DOHH2 (cell line): ENCODE results near the gene BIRC3.

Source experiments
- EZH2phosphoT487 ChIP-seq: fragments of 200-600 bp; sonication (generic); IDR thresholded peaks from 2 replicates; pipeline ENCODE4 v1.6.1; 2017; ENCODE audit warnings: borderline replicate concordance, mild to moderate bottlenecking, antibody characterized with exemption, low read length, moderate library complexity, mixed read lengths
- TF ChIP-seq, protein P1 (sequence below): fragments of 200-600 bp; sonication (generic); IDR thresholded peaks from one replicate; pipeline ENCODE4 v1.5.1; 2014; ENCODE audit warnings: antibody characterized with exemption, mild to moderate bottlenecking, low read depth, low read length; ENCODE audit not compliant: poor library complexity, severe bottlenecking

DNA sequence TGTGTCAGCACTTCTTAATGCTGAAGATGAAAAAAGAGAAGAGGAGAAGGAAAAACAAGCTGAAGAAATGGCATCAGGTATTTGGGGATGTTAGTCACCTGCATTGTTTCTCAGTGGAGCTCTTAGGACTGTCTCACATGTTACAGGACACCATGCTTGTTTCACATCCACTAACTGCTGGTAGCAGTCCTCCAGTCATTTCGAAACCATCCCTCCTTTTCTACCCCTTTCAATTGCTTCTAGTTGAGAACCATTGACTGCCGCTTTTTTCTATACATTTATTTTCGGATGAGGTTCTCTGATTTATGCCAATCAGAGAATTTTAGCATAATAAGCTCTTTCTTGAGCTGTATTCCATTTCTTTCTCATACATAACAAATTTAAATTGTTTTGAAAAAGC, 51.2 kb downstream of the BIRC3 start:
- TF ChIP-seq, protein P1, sequence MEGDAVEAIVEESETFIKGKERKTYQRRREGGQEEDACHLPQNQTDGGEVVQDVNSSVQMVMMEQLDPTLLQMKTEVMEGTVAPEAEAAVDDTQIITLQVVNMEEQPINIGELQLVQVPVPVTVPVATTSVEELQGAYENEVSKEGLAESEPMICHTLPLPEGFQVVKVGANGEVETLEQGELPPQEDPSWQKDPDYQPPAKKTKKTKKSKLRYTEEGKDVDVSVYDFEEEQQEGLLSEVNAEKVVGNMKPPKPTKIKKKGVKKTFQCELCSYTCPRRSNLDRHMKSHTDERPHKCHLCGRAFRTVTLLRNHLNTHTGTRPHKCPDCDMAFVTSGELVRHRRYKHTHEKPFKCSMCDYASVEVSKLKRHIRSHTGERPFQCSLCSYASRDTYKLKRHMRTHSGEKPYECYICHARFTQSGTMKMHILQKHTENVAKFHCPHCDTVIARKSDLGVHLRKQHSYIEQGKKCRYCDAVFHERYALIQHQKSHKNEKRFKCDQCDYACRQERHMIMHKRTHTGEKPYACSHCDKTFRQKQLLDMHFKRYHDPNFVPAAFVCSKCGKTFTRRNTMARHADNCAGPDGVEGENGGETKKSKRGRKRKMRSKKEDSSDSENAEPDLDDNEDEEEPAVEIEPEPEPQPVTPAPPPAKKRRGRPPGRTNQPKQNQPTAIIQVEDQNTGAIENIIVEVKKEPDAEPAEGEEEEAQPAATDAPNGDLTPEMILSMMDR, result no peak
- TF ChIP-seq EZH2phosphoT487, result no peak
